ENCODE data around the gene ZBTB45.
A peak's percentile ranks its signal among the peaks of the same experiment; 100 is the strongest.

ZBTB45 gene

GRCh38 chr19:58554494-58555368, 35.1 kb upstream of the ZBTB45 start, which contains the start of gene CHMP2A (continued):
- TF ChIP-seq PRDM6 (tag by site-specific recombination; IDR thresholded peaks at IDR 0.05) = no peak
- TF ChIP-seq SP7 (tag by site-specific recombination; IDR thresholded peaks at IDR 0.05) = peak; percentile 72
- TF ChIP-seq ZNF202 (tag by site-specific recombination; IDR thresholded peaks at IDR 0.05; ENCODE audit: borderline replicate concordance) = no peak
- peak; percentile 41; the same call in 1 of the 2 replicates for TF ChIP-seq GLIS1 (tag by site-specific recombination; IDR thresholded peaks at IDR 0.05)
- TF ChIP-seq ZNF624 (tag by site-specific recombination; IDR thresholded peaks at IDR 0.05) = no peak
- no peak for TF ChIP-seq ZNF529 (tag by site-specific recombination; IDR thresholded peaks at IDR 0.05; ENCODE audit: insufficient replicate concordance)
- no peak for TF ChIP-seq SCRT2 (tag by site-specific recombination; IDR thresholded peaks at IDR 0.05)
- TF ChIP-seq, protein P1, sequence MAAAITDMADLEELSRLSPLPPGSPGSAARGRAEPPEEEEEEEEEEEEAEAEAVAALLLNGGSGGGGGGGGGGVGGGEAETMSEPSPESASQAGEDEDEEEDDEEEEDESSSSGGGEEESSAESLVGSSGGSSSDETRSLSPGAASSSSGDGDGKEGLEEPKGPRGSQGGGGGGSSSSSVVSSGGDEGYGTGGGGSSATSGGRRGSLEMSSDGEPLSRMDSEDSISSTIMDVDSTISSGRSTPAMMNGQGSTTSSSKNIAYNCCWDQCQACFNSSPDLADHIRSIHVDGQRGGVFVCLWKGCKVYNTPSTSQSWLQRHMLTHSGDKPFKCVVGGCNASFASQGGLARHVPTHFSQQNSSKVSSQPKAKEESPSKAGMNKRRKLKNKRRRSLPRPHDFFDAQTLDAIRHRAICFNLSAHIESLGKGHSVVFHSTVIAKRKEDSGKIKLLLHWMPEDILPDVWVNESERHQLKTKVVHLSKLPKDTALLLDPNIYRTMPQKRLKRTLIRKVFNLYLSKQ (tag by site-specific recombination; IDR thresholded peaks at IDR 0.05; ENCODE audit: borderline replicate concordance) = no peak
- no peak for TF ChIP-seq TRIM28 (IDR thresholded peaks at IDR 0.05; ENCODE audit: borderline replicate concordance, low read length)
- no peak; the same call in 1 of the 2 replicates for TF ChIP-seq ZFP69B (tag by site-specific recombination; IDR thresholded peaks at IDR 0.05)
- no peak for TF ChIP-seq ZNF114 (tag by site-specific recombination; IDR thresholded peaks at IDR 0.05)
- TF ChIP-seq TSHZ1 (tag by site-specific recombination; IDR thresholded peaks at IDR 0.05; ENCODE audit: borderline replicate concordance) = no peak
- TF ChIP-seq, protein P2, sequence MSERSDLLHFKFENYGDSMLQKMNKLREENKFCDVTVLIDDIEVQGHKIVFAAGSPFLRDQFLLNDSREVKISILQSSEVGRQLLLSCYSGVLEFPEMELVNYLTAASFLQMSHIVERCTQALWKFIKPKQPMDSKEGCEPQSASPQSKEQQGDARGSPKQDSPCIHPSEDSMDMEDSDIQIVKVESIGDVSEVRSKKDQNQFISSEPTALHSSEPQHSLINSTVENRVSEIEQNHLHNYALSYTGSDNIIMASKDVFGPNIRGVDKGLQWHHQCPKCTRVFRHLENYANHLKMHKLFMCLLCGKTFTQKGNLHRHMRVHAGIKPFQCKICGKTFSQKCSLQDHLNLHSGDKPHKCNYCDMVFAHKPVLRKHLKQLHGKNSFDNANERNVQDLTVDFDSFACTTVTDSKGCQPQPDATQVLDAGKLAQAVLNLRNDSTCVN (tag by site-specific recombination; optimal IDR thresholded peaks at IDR 0.05) = peak; percentile 91
- TF ChIP-seq PRDM1 (tag by site-specific recombination; IDR thresholded peaks at IDR 0.05) = no peak
- TF ChIP-seq ZBTB21 (tag by site-specific recombination; IDR thresholded peaks at IDR 0.05) = peak; percentile 98
- TF ChIP-seq, protein P3, sequence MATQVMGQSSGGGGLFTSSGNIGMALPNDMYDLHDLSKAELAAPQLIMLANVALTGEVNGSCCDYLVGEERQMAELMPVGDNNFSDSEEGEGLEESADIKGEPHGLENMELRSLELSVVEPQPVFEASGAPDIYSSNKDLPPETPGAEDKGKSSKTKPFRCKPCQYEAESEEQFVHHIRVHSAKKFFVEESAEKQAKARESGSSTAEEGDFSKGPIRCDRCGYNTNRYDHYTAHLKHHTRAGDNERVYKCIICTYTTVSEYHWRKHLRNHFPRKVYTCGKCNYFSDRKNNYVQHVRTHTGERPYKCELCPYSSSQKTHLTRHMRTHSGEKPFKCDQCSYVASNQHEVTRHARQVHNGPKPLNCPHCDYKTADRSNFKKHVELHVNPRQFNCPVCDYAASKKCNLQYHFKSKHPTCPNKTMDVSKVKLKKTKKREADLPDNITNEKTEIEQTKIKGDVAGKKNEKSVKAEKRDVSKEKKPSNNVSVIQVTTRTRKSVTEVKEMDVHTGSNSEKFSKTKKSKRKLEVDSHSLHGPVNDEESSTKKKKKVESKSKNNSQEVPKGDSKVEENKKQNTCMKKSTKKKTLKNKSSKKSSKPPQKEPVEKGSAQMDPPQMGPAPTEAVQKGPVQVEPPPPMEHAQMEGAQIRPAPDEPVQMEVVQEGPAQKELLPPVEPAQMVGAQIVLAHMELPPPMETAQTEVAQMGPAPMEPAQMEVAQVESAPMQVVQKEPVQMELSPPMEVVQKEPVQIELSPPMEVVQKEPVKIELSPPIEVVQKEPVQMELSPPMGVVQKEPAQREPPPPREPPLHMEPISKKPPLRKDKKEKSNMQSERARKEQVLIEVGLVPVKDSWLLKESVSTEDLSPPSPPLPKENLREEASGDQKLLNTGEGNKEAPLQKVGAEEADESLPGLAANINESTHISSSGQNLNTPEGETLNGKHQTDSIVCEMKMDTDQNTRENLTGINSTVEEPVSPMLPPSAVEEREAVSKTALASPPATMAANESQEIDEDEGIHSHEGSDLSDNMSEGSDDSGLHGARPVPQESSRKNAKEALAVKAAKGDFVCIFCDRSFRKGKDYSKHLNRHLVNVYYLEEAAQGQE (tag by site-specific recombination; IDR thresholded peaks at IDR 0.05) = peak; percentile 55
- no peak for TF ChIP-seq EGR2 (tag by site-specific recombination; IDR thresholded peaks at IDR 0.05; ENCODE audit: low read depth)
- peak; percentile 68 for TF ChIP-seq ZNF660 (tag by site-specific recombination; IDR thresholded peaks at IDR 0.05)
- peak; percentile 60; the same call in 1 of the 2 replicates for TF ChIP-seq ZNF777 (tag by site-specific recombination; IDR thresholded peaks at IDR 0.05; ENCODE audit: borderline replicate concordance)
- TF ChIP-seq BCL11B (tag by site-specific recombination; IDR thresholded peaks at IDR 0.05; ENCODE audit: low read depth) = no peak
- no peak for TF ChIP-seq TCF7L2 (IDR thresholded peaks at IDR 0.05; ENCODE audit: borderline replicate concordance, low read depth, low read length)
- no peak for TF ChIP-seq SALL2 (tag by site-specific recombination; IDR thresholded peaks at IDR 0.05; ENCODE audit: borderline replicate concordance)
- no peak for TF ChIP-seq ZNF510 (tag by site-specific recombination; IDR thresholded peaks at IDR 0.05; ENCODE audit: insufficient replicate concordance)
